ENCODE measurements around the gene NCKAP5. TPM values are rescaled to one million over a fixed set of nuclear protein-coding genes. Genes with fewer than 3 reads are reported as not detected.

The NCKAP5 gene
- total RNA-seq, result 10 to 100 TPM; 22.1 to 51.1 (median 41.4) TPM

DNA sequence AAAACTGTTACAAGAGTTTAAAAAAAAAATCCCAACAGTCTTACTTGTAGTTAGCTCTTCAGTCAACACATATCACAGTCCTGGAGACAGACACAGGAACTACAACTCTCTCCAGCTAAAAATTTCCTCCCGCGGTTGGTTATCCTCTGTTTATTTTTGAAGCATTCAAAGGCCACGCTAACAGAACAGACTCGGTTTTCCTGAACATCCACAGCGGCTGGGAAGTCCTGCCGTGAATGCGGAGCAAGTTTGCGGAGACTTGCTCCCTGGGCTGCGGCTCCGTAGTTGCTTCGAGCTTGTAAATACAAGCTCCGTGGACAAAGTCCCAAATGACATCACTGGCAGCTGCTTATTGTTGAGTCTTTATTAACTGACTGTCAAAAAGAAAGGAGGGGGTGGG is at the start of gene NCKAP5:
Gene NCKAP5 (minus strand): TSS at position 292 of the 400 bp plus-strand sequence. CDS start 50,937 bp downstream, outside the sequence.
- no peaks in the 10 kb centered on the region for H3K36me3 ChIP-seq
- peak in 1 of 2 donors; percentile 6 for DNase-seq
- ATAC-seq (ENCODE audit: low FRiP score in 2 of 2), result no peak
- H3K4me3 ChIP-seq, result peak within 1 kb of the TSS; percentile 1 to 40 (median 24)
- peaks cover 7 to 12% (median 11%) of the 10 kb centered on the region in 4 donors for H3K4me1 ChIP-seq
- peak within 1 kb of the TSS in 2 of 4 donors; percentile 40 to 56 for H3K27ac ChIP-seq
- no peaks in the 10 kb centered on the region for H3K27me3 ChIP-seq
- WGBS, 2 donors, result 4 to 5% methylated on average over 12 of the region's 12 CpGs
- H3K9me3 ChIP-seq, result no peaks in the 10 kb centered on the region
- TF ChIP-seq POLR2A (IDR thresholded peaks at IDR 0.05) (no peak), EP300 (IDR thresholded peaks at IDR 0.05) (no peak), POLR2AphosphoS5 (IDR thresholded peaks at IDR 0.05) (no peak)
- TF ChIP-seq, protein P1, sequence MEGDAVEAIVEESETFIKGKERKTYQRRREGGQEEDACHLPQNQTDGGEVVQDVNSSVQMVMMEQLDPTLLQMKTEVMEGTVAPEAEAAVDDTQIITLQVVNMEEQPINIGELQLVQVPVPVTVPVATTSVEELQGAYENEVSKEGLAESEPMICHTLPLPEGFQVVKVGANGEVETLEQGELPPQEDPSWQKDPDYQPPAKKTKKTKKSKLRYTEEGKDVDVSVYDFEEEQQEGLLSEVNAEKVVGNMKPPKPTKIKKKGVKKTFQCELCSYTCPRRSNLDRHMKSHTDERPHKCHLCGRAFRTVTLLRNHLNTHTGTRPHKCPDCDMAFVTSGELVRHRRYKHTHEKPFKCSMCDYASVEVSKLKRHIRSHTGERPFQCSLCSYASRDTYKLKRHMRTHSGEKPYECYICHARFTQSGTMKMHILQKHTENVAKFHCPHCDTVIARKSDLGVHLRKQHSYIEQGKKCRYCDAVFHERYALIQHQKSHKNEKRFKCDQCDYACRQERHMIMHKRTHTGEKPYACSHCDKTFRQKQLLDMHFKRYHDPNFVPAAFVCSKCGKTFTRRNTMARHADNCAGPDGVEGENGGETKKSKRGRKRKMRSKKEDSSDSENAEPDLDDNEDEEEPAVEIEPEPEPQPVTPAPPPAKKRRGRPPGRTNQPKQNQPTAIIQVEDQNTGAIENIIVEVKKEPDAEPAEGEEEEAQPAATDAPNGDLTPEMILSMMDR (IDR thresholded peaks at IDR 0.05), result no peak

DNA sequence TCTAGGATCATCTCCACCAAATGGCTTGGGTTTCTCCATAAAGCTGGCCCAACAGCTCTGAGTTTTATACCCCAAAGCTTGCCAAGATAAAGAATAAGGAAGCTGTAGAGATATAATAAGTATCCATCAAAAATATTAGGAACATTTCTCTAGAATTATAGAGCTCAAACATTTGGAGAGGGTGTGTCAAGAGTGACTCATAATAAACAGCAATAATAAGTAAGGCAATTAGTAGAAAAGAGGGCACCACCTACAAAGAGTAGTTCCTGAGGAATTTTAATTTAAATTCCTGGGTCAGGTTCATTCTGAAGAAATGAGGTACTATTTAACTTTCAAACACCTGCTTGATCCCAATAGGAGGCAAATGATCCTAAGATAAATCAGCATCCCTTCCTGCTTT is 41.4 kb upstream of the NCKAP5 start:
- H3K36me3 ChIP-seq, result no peaks in the 10 kb centered on the region
- no peaks in the 10 kb centered on the region for H3K4me1 ChIP-seq
- no peaks in the 10 kb centered on the region for H3K9me3 ChIP-seq
- ATAC-seq (ENCODE audit: low FRiP score in 2 of 2) (no peak), DNase-seq (no peak)
- no peak overlapping the region for H3K27ac ChIP-seq
- no peak overlapping the region for H3K4me3 ChIP-seq
- no peaks in the 10 kb centered on the region for H3K27me3 ChIP-seq
- no peak for TF ChIP-seq POLR2AphosphoS5 (IDR thresholded peaks at IDR 0.05)
- TF ChIP-seq POLR2A (IDR thresholded peaks at IDR 0.05), result no peak
- TF ChIP-seq, protein P1 (IDR thresholded peaks at IDR 0.05), result no peak
- no peak for TF ChIP-seq EP300 (IDR thresholded peaks at IDR 0.05)

DNA sequence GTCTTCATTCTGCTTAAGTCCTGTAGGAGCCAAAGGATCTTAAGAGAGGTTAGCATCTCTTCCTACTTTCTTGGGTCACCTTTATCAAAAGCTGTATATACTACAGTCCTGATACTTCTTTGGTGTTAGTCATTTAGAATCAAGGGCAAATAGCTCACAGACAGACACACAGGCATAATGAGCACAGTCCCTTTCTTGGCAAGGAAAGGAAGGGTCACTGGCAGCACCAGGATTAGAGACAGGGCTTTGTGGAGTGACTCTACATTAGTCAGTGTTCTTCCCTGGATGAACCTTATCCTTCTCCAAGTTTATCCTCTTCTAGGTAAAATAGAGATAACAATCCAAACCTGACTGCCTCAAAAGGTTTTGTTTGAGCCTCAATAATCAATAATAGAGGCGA is 40.0 kb upstream of the NCKAP5 start:
- Histone ChIP-seq H3K36me3 (no peaks in the 10 kb centered on the region), H3K27me3 (no peaks in the 10 kb centered on the region), H3K27ac (no peak overlapping the region), H3K4me3 (no peak overlapping the region), H3K9me3 (no peaks in the 10 kb centered on the region), H3K4me1 (no peaks in the 10 kb centered on the region)
- ATAC-seq (ENCODE audit: low FRiP score in 2 of 2), result no peak
- no peak for DNase-seq
- TF ChIP-seq POLR2AphosphoS5 (IDR thresholded peaks at IDR 0.05) (no peak), EP300 (IDR thresholded peaks at IDR 0.05) (no peak)
- TF ChIP-seq, protein P1 (IDR thresholded peaks at IDR 0.05), result no peak
- WGBS, 2 donors, result 89 to 94% methylated on average over 1 of the region's 1 CpG

DNA sequence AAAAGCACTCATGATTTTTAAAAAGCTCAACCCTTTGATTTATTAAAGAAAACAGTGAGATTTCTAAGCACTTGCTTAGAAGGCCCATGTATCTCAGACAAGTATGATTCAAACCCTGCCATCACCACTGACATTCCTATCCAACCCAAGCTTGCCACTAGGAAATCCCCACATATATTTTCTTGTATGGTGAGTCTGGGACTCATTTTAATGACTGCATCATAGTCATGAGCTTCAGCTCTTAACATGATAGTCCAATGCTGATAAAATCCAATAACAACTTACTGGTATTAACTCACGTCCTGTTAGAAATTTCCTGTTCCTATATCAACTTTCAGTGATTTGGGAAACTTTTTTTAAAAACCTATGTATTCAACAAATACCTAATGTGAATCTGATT is 39.4 kb upstream of the NCKAP5 start:
- Histone ChIP-seq H3K9me3 (no peaks in the 10 kb centered on the region), H3K27me3 (no peaks in the 10 kb centered on the region), H3K36me3 (no peaks in the 10 kb centered on the region), H3K27ac (no peak overlapping the region), H3K4me3 (no peak overlapping the region), H3K4me1 (no peaks in the 10 kb centered on the region)
- TF ChIP-seq EP300 (IDR thresholded peaks at IDR 0.05) (no peak), POLR2AphosphoS5 (IDR thresholded peaks at IDR 0.05) (no peak)
- TF ChIP-seq, protein P1 (IDR thresholded peaks at IDR 0.05), result no peak
- no peak for ATAC-seq (ENCODE audit: low FRiP score in 2 of 2)
- DNase-seq, result no peak
- 74 to 88% methylated on average over 1 of the region's 1 CpG for WGBS, 2 donors

DNA sequence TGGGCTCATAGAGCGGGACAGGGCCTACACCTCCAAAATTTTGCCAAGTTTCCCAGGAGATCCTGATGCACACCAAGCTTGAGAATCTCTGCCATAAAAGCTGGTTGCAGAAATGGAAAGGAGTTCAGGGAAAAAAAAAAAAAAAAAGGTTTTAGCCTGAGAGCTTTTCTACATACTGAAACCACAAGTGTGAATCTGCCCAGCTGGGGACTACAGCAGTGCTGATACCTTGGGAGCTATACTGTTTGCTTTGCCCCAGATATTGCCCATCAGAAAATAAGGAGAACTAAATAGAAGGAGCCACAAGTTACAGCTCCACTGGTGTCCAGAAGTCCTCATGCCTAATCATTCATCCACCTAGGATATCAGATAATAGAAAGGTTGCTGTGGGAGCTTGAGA is 38.4 kb upstream of the NCKAP5 start:
- WGBS, 2 donors, result 100% methylated on average over 1 of the region's 1 CpG
- Histone ChIP-seq H3K36me3 (no peaks in the 10 kb centered on the region), H3K27ac (no peak overlapping the region), H3K27me3 (no peaks in the 10 kb centered on the region), H3K4me1 (peaks cover 0 to 3% (median 0%) of the 10 kb centered on the region in 4 donors), H3K9me3 (no peaks in the 10 kb centered on the region), H3K4me3 (no peak overlapping the region)
- DNase-seq (no peak), ATAC-seq (ENCODE audit: low FRiP score in 2 of 2) (no peak)
- TF ChIP-seq EP300 (IDR thresholded peaks at IDR 0.05) (no peak), POLR2A (IDR thresholded peaks at IDR 0.05) (no peak), POLR2AphosphoS5 (IDR thresholded peaks at IDR 0.05) (no peak)
- TF ChIP-seq, protein P1 (IDR thresholded peaks at IDR 0.05), result no peak

Data from upper lobe of left lung (tissue), 6 donors.